GM12865 (cell line): Measurements from ENCODE around the gene RPL3.
"Not testable (repeated sequence)": the region's sequence is repeated elsewhere in the genome, so short reads cannot be mapped to it uniquely, and the experiment has no call there.

Experiments
- DNase-seq: peaks from one replicate; pipeline ENCODE4 v3.0.0; 2010; ENCODE audit warnings: low read depth
- H3K4me3 ChIP-seq: 2 replicates; pipeline ENCODE4 v1.5.1; 2011; ENCODE audit warnings: mild to moderate bottlenecking, low read depth, low read length, control low read depth
- TF ChIP-seq, protein P1 (sequence below): IDR thresholded peaks from 2 replicates; pipeline ENCODE4 v1.5.1; 2011; ENCODE audit warnings: low read length, control low read depth, low read depth, inconsistent platforms; ENCODE audit not compliant: insufficient read depth; ENCODE audit errors: missing control alignments

RPL3 gene

DNA sequence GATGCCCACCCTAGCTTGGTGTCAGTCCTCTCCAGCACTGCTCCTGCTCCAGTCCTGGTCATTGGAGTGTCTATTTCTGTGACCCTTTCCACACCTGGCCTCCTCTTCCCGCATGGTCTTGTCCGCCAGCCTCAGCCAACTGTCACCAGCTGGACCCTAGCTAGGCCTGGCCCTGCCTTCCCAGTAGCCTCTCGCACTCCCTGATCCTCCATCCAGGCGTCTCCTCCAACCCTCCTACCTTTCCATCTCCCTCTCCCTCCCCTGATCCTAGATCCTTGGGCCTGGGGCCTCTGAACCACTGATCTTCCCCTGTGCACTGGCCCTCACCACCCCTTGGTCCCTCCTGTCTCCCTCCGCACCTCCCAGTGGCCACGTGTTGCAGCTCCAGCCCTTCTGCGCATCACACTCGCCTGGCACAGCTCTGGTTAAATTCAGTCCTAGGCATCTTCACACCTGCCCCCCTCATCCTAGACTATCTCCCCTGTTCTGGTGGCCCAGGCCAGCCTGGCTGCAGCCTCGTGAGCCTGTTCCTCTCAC is 40.3 kb upstream of the RPL3 start:
- DNase-seq = no peak
- TF ChIP-seq, protein P1, sequence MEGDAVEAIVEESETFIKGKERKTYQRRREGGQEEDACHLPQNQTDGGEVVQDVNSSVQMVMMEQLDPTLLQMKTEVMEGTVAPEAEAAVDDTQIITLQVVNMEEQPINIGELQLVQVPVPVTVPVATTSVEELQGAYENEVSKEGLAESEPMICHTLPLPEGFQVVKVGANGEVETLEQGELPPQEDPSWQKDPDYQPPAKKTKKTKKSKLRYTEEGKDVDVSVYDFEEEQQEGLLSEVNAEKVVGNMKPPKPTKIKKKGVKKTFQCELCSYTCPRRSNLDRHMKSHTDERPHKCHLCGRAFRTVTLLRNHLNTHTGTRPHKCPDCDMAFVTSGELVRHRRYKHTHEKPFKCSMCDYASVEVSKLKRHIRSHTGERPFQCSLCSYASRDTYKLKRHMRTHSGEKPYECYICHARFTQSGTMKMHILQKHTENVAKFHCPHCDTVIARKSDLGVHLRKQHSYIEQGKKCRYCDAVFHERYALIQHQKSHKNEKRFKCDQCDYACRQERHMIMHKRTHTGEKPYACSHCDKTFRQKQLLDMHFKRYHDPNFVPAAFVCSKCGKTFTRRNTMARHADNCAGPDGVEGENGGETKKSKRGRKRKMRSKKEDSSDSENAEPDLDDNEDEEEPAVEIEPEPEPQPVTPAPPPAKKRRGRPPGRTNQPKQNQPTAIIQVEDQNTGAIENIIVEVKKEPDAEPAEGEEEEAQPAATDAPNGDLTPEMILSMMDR = no peak
- no peak overlapping the region for H3K4me3 ChIP-seq

DNA sequence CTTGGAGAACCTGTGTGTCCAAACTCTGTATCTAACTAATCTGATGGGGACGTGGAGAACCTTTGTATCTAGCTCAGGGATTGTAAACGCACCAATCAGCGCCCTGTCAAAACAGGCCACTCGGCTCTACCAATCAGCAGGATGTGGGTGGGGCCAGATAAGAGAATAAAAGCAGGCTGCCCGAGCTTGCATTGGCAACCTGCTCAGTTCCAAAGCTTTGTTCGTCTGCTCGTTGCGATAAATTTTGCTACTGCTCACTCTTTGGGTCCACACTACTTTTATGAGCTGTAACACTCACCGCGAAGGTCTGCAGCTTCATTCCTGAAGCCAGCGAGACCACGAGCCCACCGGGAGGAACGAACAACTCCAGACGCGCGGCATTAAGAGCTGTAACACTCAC is 38.8 kb upstream of the RPL3 start:
- not testable (repeated sequence) for DNase-seq, H3K4me3 ChIP-seq

GRCh38 chr22:39357110-39358108 is 38.0 kb upstream of the RPL3 start:
- H3K4me3 ChIP-seq, DNase-seq: not testable (repeated sequence)

- DNase-seq = no peak
- TF ChIP-seq, protein P1 = no peak
Observed at GRCh38 chr22:39356464-39356863, 37.0 kb upstream of the RPL3 start.

DNA sequence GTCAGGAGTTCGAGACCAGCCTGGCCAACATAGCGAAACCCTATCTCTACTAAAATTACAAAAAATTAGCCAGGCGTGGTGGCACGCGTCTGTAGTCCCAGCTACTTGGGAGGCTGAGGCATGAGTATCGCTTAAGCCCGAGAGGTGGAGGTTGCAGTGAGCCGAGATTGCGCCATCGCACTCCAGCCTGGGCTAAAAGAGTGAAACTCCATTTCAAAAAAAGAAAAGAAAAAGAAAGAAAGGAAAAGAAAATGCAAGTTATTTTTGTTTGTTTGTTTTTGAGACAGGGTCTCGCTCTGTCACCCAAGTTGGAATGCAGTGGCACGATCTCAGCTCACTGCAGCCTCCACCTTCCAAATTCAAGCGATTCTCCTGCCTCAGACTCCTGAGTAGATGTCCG is 36.4 kb upstream of the RPL3 start:
- not testable (repeated sequence) for DNase-seq, H3K4me3 ChIP-seq

More at GRCh38 chr22:39356464-39356863, 37.0 kb upstream of the RPL3 start:
- no peak overlapping the region for H3K4me3 ChIP-seq

DNA sequence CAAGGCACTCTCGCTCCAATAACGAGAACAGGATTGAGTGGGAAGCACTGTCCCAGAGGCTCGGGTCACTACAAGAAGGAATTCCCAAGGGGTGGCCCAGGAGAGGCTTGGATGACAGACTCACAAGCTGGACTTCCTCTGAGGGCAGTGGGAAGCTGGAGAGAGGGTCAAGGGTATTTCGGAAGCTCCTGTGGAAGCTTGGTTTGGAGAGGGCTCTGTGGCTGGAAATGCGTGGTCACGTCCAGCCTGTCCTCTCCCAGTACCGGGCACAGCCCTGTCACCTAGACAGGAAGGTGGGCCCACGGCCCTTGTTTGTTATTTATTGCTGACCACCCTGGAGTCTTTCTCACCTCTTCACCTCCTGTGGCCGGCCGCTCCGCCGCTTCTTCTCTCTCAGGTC is 35.7 kb upstream of the RPL3 start:
- DNase-seq = no peak
- TF ChIP-seq, protein P1 = no peak
- no peak overlapping the region for H3K4me3 ChIP-seq

DNA sequence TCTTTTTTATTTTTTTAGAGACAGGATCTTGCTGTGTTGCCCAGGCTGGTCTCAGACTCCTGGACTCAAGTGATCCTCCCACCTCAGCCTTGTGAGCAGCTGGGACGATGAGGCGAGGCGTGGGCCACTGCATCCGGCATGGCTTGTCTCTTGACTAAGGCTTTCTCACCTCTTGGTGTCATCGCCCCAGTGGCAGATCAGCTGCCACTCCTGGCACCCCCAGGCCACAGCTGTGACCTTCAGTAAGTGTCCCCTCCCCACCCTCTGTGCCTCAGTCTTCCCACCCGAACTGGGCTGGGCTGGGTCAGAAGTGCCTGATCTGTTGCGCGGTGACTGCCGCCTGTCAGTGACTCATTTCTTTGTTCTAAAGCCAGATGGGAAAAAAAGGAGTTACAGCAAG is 33.9 kb upstream of the RPL3 start:
- TF ChIP-seq, protein P1 = no peak
- no peak for DNase-seq
- no peak overlapping the region for H3K4me3 ChIP-seq

- H3K4me3 ChIP-seq = no peak overlapping the region
- no peak for DNase-seq
- TF ChIP-seq, protein P1 = no peak
Observed at GRCh38 chr22:39352306-39352891, 33.0 kb upstream of the RPL3 start.
